SIG-M5 (cell line): ENCODE results near the gene PWWP3B.
"Not testable (repeated sequence)": the region's sequence is repeated elsewhere in the genome, so short reads cannot be mapped to it uniquely, and the experiment has no call there.

Experiments used
- DNase-seq: peaks from one replicate; lab custom pipeline; 2025; lab: John Stamatoyannopoulos, UW

The PWWP3B gene

DNA sequence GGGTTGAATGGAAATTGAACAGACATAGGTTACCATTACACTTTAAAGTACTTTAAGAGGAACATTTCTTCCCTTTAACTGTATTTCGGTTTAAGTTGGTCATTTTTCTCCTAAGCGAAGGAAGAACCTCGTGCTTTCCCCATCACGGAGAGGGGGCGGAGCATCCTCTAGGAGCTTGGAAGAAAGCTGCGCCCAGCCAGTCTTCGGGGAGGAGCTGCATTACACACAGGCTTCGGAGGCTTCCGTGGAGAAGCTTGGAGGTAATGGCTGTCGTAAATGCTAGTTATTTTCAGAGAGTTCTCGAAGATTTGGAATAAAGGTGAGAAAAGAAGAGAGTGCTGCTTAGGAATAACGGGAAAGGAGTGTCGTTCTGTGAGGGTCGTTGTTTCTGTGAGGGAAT, at the start of gene PWWP3B:
PWWP3B (plus strand) TSS at position 199 of the 400 bp plus-strand sequence. CDS start 37,128 bp downstream, outside the sequence.
- DNase-seq = no peak

DNA sequence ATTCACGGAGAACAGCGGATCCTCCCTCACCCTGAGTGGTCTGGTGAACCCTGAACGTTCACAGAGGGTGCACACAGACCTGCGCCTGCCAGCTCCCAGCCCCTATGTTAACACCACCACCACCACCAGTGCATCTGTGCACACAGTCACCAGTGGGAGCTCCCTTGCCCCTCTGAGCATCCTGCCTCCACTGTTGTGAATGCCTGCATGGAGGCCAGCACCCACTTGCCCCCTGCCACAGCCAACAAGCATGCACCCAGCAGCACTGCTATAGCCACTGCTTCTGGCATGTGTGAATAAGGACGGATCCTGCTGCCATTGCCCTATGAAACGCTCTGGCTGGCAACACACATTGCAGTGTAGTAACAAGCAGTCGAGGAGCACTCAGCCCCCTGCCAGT, 29.1 kb upstream of the PWWP3B start:
- DNase-seq = no peak

DNA sequence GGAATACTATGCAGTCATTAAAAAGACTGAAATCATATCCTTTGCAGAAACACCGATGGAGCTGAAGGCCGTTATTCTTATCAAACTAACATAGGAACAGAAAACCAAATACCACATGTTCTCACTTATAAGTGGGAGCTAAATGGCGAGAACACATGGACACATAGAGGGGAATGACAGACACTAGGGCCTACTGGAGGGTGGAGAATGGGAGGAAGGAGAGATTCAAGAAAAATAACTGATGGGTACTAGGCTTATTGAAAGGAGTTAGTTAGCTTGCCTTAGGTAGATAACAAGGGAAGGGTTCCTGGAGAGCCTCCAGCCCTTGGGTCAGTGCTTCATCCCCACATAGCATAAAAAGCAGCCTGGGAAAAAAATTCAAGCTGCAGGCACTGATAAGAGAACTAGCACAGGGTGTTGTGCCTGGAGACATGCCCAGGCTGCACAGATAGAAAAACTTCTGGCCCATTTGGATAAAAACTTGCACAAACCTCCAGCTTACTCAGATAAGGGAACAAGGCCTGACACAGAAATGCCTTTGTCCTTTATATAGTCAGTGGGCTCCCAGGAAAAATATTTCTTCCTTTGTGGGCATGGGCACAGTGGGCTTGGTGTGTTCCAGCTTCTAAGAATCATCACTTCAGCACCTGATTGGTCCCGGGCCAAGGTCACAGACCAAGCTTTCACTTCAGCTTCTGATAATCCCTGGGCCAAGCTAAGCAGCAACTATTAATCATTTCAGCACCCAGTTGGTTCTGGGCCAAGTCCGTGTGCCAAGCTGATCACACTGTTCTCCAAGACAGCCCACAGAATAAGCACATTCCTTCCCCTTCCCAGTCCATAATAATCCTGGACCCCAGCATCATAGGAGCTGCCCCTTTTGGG, 23.1 kb upstream of the PWWP3B start:
- DNase-seq = no peak

DNA sequence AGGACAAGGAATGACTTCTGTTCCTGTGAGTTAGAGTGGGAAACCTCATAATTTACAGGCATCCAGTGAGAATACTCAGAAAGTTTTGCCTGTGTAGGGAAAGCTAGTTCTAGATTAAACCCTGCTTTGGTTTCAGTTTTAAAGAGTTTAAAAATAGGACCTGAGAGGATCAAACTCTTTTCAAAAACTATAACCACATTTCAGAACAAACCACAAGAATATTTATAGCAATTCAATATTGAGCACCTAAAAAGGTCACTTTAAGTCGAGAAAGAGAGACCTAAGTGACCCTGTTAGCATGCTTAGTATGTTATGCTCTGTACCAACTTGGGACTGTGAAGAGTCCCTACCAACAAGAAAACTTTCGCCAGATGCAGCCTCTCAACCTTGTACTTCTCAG, 17.4 kb upstream of the PWWP3B start:
- DNase-seq = no peak

DNA sequence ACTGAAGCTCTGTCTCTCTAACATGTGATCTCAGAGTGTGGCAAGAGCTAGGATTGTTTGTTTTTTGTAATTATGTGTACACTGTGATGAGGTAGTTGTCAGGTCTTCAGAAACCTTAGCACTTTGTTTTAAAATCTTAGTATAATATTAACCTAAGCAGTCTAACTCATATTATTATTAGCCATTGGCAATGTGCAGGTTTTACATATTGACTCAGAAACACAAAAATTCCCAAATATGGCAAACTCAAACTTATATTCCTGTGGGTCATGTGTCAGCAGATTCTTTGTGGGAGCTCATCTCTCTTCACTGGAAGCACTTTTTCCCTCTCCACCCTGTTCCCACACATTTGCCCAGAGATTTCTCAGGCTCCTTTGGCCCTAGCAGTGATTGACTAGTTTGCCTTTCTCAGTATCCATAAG, 8.2 kb upstream of the PWWP3B start:
- no peak for DNase-seq

DNA sequence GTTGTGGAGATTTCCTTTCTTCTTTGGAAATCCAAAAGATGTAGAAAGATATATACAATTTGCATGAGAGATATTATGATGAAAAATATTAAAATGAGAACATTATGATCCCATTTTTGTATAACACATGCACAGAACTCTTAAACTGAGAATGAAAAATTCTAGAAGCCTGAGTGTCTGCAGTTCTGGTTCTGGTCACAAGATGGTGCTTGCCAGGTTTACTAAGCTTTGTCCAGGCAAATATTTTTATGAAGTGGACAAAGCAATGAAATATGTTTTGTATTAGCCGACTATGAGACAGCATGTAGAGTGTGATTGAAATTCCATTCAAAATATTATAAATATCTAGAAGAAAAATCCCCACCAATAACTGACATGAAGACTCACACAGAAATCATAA, 2.2 kb downstream of the PWWP3B start:
- no peak for DNase-seq

DNA sequence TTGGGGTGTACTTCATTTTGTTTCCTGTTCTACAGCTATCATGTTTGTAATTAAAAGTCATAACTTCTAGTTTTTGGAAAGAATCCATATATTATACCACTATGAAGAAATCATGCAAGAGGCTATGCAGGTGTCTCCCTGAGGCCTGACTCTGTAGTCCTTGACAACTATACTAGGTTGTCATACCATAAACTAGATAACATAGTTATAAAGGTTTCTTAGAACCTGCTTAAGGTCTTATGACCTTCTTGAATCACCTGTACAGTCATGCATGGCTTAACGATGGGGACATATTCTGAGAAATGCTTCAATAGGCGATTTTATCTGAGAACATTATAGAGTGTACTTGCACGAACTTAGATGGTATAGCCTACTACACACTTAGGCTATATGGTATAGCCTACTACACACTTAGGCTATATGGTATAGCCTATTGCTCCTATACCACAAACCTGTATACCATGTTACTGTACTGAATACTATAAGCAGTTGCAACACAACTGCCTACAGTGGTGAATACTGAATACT, 3.3 kb downstream of the PWWP3B start:
- no peak for DNase-seq

DNA sequence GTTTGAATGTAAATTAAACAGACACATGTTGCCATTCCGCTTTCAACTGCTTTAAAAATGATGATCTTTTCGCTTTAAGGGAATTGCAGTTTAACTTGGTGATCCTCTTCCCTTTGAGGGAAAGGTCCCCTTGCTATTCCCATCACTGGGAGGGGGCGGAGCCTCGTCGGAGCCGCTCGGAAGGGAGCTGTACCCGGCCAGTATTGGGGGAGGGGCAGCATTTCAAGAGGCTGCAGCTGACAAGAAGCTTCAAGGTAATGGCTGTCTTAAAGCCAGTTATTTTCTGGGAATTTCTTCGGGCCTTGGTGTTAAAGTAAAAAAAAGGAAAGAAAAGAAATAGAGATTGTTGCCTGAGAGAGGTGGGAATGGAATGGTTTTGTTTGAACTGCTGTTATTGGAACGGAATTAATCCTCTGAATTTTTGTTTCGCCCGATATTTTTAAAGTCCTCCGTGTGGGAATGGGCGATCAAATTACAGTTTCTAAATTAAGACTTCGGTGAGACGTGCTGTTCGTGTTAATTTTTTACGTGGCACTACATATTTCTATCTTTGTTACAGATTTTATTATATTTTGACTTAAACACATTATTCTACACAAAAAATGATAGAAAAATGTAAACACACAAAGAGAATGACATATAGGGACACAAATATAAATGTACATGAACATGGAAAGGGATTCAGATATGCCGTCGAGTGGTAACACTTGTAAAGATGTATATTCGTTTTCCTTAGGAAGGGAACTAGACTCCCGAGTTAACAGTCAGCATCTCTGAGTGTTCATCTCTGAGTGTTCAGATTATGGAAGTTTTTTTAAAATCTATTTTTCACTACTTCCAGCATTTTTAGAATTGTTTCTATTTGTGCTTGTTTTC, 9.2 kb downstream of the PWWP3B start:
- DNase-seq = no peak

DNA sequence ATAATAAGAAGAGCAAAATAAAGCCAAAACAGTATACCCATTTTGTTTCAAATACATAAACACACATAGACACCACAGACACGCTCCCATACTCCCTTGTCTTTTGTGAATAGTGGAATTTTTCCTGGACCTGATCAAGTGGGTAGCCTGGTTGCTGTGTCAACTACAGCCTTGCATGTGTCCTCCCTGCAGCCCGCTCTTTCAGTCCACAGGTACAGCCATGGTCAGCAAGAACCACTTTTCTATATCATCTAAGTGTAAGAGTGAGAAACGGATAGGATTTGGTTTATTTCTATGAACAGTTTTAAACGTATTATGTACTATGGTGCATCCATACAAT, 9.8 kb downstream of the PWWP3B start:
- no peak for DNase-seq

DNA sequence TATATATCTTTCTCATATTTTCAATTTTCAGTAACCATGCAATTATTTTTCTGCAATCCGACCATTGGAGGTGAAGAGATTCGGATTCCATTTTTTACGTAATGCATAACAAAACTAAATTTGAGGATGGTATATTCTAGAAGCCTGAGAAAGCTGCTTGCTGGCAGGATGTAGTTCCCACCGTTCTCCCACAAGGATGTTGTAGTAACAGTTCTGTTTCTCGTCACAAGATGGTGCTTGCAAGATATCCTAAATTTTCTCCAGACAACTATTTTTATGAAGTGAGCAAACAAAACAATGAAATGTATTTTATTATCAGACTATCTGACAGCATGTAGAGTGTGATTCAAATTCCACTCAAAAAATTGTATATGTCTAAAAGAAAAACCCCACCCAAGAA, 10.7 kb downstream of the PWWP3B start:
- no peak for DNase-seq

DNA sequence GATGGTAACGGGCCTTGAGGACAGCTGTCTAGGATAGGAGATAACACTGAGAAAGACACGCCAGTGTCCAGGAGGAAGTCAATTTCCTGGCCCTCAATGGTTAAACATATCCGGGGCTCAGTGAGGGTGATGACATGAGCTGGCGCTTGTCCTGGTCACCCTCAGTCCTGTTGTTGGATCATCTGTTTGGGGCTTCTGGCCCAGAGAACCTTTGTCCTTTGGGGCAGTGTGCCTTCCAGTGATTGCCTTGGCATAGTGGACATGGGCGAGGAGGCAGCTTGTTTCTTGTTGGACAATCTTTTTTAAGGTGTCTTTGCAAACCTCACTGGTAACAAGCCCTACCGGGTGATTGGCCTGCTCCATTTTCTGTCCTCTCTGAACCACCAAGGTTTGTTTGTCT, 15.6 kb downstream of the PWWP3B start:
- not testable (repeated sequence) for DNase-seq

DNA sequence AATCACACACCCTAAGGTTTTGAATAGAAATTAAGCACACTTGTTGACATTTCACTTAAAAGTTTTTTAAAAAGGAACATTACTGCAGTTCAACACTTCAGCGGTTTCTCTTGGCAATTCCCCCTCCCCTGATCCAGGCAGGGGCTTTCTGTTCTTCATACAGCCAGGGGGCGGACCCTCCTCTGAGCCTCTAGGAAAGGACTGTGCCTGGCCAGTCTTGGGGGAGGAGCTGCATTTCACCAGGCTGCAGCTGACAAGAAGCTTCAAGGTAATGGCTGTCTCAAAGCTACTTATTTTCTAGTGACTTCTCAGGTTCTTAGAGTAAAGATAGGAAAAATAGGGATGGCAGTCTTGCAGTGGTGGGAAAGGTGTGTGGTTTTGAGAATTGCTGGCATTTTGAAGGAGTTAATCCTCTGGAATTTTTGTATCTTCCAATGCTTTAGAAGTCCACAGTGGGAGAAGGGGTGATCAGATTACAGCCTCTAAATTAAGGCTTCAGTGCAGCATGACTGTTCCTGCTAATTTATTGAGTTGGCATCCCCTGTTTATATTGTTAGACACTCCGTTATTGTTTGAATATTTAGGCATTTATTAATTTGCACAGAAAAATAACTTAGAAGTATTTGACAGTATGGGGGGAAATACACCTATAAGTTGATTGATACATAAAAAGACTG, 33.5 kb downstream of the PWWP3B start:
- DNase-seq = no peak

DNA sequence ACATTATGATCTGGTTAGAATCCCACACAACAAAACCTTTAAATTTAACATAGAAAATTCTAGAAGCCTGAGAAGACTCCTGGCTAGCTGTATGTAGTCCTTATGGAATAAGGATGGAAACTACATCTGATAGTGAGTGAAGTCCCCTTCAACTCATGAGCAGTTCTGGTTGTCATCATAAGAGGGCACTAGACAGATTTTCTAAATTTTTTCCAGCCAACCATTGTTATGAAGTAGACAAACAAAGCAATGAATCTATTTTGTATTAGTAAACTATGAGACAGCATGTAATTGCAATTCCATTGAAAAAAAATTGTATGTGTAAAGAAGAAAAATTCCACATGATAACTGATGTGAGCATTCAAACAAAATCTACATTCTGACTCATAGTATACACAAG, 35.2 kb downstream of the PWWP3B start:
- no peak for DNase-seq

DNA sequence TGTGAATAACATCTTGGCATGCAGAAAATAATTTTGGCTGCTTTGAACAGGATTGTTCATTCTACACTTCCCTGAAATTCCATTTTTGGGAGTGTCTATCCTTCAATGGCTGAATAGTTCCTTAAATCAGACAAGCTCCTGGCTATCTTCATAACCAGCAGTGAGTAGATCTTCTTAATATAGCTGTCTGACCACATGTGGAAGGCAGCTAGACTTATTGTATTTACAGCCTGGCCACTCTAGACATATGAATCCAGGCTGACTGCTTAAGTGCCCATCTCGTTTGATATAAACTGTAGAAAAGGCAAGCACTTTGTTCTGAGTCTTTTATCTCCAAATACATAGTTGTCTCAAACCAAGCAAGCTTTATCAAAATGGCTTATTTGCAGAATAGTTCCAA, 40.0 kb downstream of the PWWP3B start:
- DNase-seq = no peak
